ENCODE measurements around the gene TAF15.

Gene TAF15

GRCh38 chr17:35773679-35774425 is 35.4 kb upstream of the TAF15 start:
- TF ChIP-seq CTCF (IDR thresholded peaks at IDR 0.05; ENCODE audit: low read depth, low read length, missing control alignments): no peak
- DNase-seq (ENCODE audit: low read depth): no peak
- H3K4me3 ChIP-seq (ENCODE audit: low read depth, low read length): no peak overlapping the region

- no peak for TF ChIP-seq CTCF (IDR thresholded peaks at IDR 0.05; ENCODE audit: low read depth, low read length, missing control alignments)
- DNase-seq (ENCODE audit: low read depth): no peak
- H3K4me3 ChIP-seq (ENCODE audit: low read depth, low read length): no peak overlapping the region
Measured at GRCh38 chr17:35774499-35774898, 34.8 kb upstream of the TAF15 start.

- no peak for DNase-seq (ENCODE audit: low read depth)
- H3K4me3 ChIP-seq (ENCODE audit: low read depth, low read length): no peak overlapping the region
- TF ChIP-seq CTCF (IDR thresholded peaks at IDR 0.05; ENCODE audit: low read depth, low read length, missing control alignments): no peak
Measured at GRCh38 chr17:35775039-35775438, 34.2 kb upstream of the TAF15 start.

GRCh38 chr17:35775583-35775982 is 33.7 kb upstream of the TAF15 start:
- no peak overlapping the region for H3K4me3 ChIP-seq (ENCODE audit: low read depth, low read length)
- TF ChIP-seq CTCF (IDR thresholded peaks at IDR 0.05; ENCODE audit: low read depth, low read length, missing control alignments): no peak
- no peak for DNase-seq (ENCODE audit: low read depth)

GRCh38 chr17:35778641-35779196 is 30.6 kb upstream of the TAF15 start:
- no peak for TF ChIP-seq CTCF (IDR thresholded peaks at IDR 0.05; ENCODE audit: low read depth, low read length, missing control alignments)
- no peak overlapping the region for H3K4me3 ChIP-seq (ENCODE audit: low read depth, low read length)

GRCh38 chr17:35780950-35781349 is 28.3 kb upstream of the TAF15 start:
- no peak for DNase-seq (ENCODE audit: low read depth)
- TF ChIP-seq CTCF (IDR thresholded peaks at IDR 0.05; ENCODE audit: low read depth, low read length, missing control alignments): no peak
- no peak overlapping the region for H3K4me3 ChIP-seq (ENCODE audit: low read depth, low read length)

More at GRCh38 chr17:35778641-35779196, 30.6 kb upstream of the TAF15 start:
- no peak for DNase-seq (ENCODE audit: low read depth)

GRCh38 chr17:35784895-35785294 is 24.4 kb upstream of the TAF15 start:
- TF ChIP-seq CTCF (IDR thresholded peaks at IDR 0.05; ENCODE audit: low read depth, low read length, missing control alignments): no peak
- H3K4me3 ChIP-seq (ENCODE audit: low read depth, low read length): no peak overlapping the region
- DNase-seq (ENCODE audit: low read depth): no peak

Measured in GM12864 (cell line).